Activated naive CD4-positive, alpha-beta T cell treated with anti-CD3 and anti-CD28 coated beads for 36 hours (primary cell): Measurements from ENCODE around the gene GK2. TPM values are rescaled to one million over a fixed set of nuclear protein-coding genes. Genes with fewer than 3 reads are reported as not detected.

Experiments used
- CTCF ChIA-PET: fragments of 350-600 bp; sonication (Branson Sonifier 250); formaldehyde crosslinking; loops from one replicate; lab custom pipeline; 2021; ENCODE audit warnings: antibody characterized with exemption; lab: Charles Lee
- DNase-seq: peaks from one replicate; pipeline ENCODE4 v3.0.0-alpha.2; 2020
- H3K27ac Mint-ChIP-seq: one replicate; pipeline ENCODE4 v1.8.0; 2021; ENCODE audit warnings: mild to moderate bottlenecking, mixed read lengths
- H3K27me3 Mint-ChIP-seq: one replicate; pipeline ENCODE4 v1.8.0; 2021; ENCODE audit warnings: low read depth, mixed read lengths
- H3K36me3 Mint-ChIP-seq: one replicate; pipeline ENCODE4 v1.8.0; 2021; ENCODE audit warnings: low read depth, mixed read lengths
- H3K4me1 Mint-ChIP-seq: one replicate; pipeline ENCODE4 v1.8.0; 2021; ENCODE audit warnings: low read depth, mixed read lengths
- H3K4me3 Mint-ChIP-seq: one replicate; pipeline ENCODE4 v1.8.0; 2021; ENCODE audit warnings: mild to moderate bottlenecking, moderate library complexity, mixed read lengths
- H3K9me3 Mint-ChIP-seq: one replicate; pipeline ENCODE4 v1.8.0; 2021; ENCODE audit warnings: mixed read lengths
- intact Hi-C: fragments of 100-400 bp; cut with micrococcal nuclease; formaldehyde crosslinking; loops from one replicate; pipeline ENCODE4 v1.15.1; 2023
- total RNA-seq, 2 experiments: library from RNA; stranded (reverse); gene quantifications; one replicate each; pipeline ENCODE4 v1.2.3, GENCODE V29; 2021

The GK2 gene
- total RNA-seq, 2 experiments from 2014 or later = not detected

- Mint-ChIP-seq H3K36me3 (no peaks in the 10 kb centered on the region), H3K27me3 (no peaks in the 10 kb centered on the region), H3K9me3 (no peaks in the 10 kb centered on the region), H3K4me3 (no peak overlapping the region), H3K4me1 (no peaks in the 10 kb centered on the region), H3K27ac (no peak overlapping the region)
- CTCF ChIA-PET = no interaction called here
- no peak for DNase-seq
- intact Hi-C loops = no loop called here
Observed at GRCh38 chr4:79413886-79414285, 5.9 kb upstream of the GK2 start.

- Mint-ChIP-seq H3K27ac (no peak overlapping the region), H3K4me1 (no peaks in the 10 kb centered on the region), H3K27me3 (no peaks in the 10 kb centered on the region), H3K9me3 (no peaks in the 10 kb centered on the region), H3K4me3 (no peak overlapping the region), H3K36me3 (no peaks in the 10 kb centered on the region)
- intact Hi-C loops = no loop called here
- CTCF ChIA-PET = no interaction called here
- DNase-seq = no peak
Observed at GRCh38 chr4:79413032-79413885, 5.2 kb upstream of the GK2 start.

GRCh38 chr4:79404666-79405065 is 3.4 kb downstream of the GK2 start:
- Mint-ChIP-seq H3K27ac (no peak overlapping the region), H3K36me3 (no peaks in the 10 kb centered on the region), H3K9me3 (no peaks in the 10 kb centered on the region), H3K27me3 (peaks cover 2% of the 10 kb centered on the region), H3K4me3 (no peak overlapping the region), H3K4me1 (no peaks in the 10 kb centered on the region)
- intact Hi-C loops = no loop called here
- DNase-seq = no peak
- CTCF ChIA-PET = no interaction called here

GRCh38 chr4:79403356-79403755 is 4.7 kb downstream of the GK2 start:
- CTCF ChIA-PET = no interaction called here
- intact Hi-C loops = no loop called here

GRCh38 chr4:79402332-79402851 is 5.6 kb downstream of the GK2 start:
- Mint-ChIP-seq H3K4me3 (no peak overlapping the region), H3K27me3 (no peaks in the 10 kb centered on the region), H3K9me3 (no peaks in the 10 kb centered on the region), H3K27ac (no peak overlapping the region), H3K4me1 (no peaks in the 10 kb centered on the region), H3K36me3 (no peaks in the 10 kb centered on the region)
- DNase-seq = no peak
- CTCF ChIA-PET = no interaction called here
- intact Hi-C loops = no loop called here

More at GRCh38 chr4:79403356-79403755, 4.7 kb downstream of the GK2 start:
- no peak overlapping the region for H3K4me3 Mint-ChIP-seq
- no peak for DNase-seq
- H3K4me1 Mint-ChIP-seq = no peaks in the 10 kb centered on the region
- H3K27me3 Mint-ChIP-seq = peaks cover 2% of the 10 kb centered on the region
- H3K9me3 Mint-ChIP-seq = no peaks in the 10 kb centered on the region
- no peaks in the 10 kb centered on the region for H3K36me3 Mint-ChIP-seq
- H3K27ac Mint-ChIP-seq = no peak overlapping the region

- intact Hi-C loops = no loop called here
- no peaks in the 10 kb centered on the region for H3K4me1 Mint-ChIP-seq
- H3K36me3 Mint-ChIP-seq = no peaks in the 10 kb centered on the region
- no peaks in the 10 kb centered on the region for H3K9me3 Mint-ChIP-seq
- CTCF ChIA-PET = no interaction called here
- no peaks in the 10 kb centered on the region for H3K27me3 Mint-ChIP-seq
- DNase-seq = no peak
- no peak overlapping the region for H3K27ac Mint-ChIP-seq
- no peak overlapping the region for H3K4me3 Mint-ChIP-seq
Observed at GRCh38 chr4:79399076-79399475, 9.0 kb downstream of the GK2 start.

GRCh38 chr4:79397951-79398350 is 10.1 kb downstream of the GK2 start:
- no peak for DNase-seq

GRCh38 chr4:79396794-79397193 is 11.2 kb downstream of the GK2 start:
- DNase-seq = no peak
- no peaks in the 10 kb centered on the region for H3K4me1 Mint-ChIP-seq
- H3K27ac Mint-ChIP-seq = no peak overlapping the region
- no peak overlapping the region for H3K4me3 Mint-ChIP-seq
- intact Hi-C loops = no loop called here
- no peaks in the 10 kb centered on the region for H3K36me3 Mint-ChIP-seq
- no peaks in the 10 kb centered on the region for H3K27me3 Mint-ChIP-seq
- no peaks in the 10 kb centered on the region for H3K9me3 Mint-ChIP-seq
- CTCF ChIA-PET = no interaction called here

More at GRCh38 chr4:79397951-79398350, 10.1 kb downstream of the GK2 start:
- Mint-ChIP-seq H3K4me1 (no peaks in the 10 kb centered on the region), H3K4me3 (no peak overlapping the region), H3K27ac (no peak overlapping the region), H3K27me3 (no peaks in the 10 kb centered on the region), H3K9me3 (no peaks in the 10 kb centered on the region), H3K36me3 (no peaks in the 10 kb centered on the region)
- CTCF ChIA-PET = no interaction called here
- intact Hi-C loops = no loop called here

GRCh38 chr4:79395841-79396240 is 12.2 kb downstream of the GK2 start:
- H3K4me3 Mint-ChIP-seq = no peak overlapping the region
- no peaks in the 10 kb centered on the region for H3K27me3 Mint-ChIP-seq
- no peaks in the 10 kb centered on the region for H3K9me3 Mint-ChIP-seq
- no peaks in the 10 kb centered on the region for H3K36me3 Mint-ChIP-seq
- H3K4me1 Mint-ChIP-seq = no peaks in the 10 kb centered on the region
- CTCF ChIA-PET = no interaction called here
- intact Hi-C loops = no loop called here
- no peak for DNase-seq
- H3K27ac Mint-ChIP-seq = no peak overlapping the region

- H3K27me3 Mint-ChIP-seq = no peaks in the 10 kb centered on the region
- intact Hi-C loops = no loop called here
- no peak overlapping the region for H3K27ac Mint-ChIP-seq
- no peaks in the 10 kb centered on the region for H3K4me1 Mint-ChIP-seq
- no peaks in the 10 kb centered on the region for H3K9me3 Mint-ChIP-seq
- no peaks in the 10 kb centered on the region for H3K36me3 Mint-ChIP-seq
- CTCF ChIA-PET = no interaction called here
- DNase-seq = no peak
- no peak overlapping the region for H3K4me3 Mint-ChIP-seq
Observed at GRCh38 chr4:79390890-79391289, 17.1 kb downstream of the GK2 start.

GRCh38 chr4:79385641-79386040 is 22.4 kb downstream of the GK2 start:
- H3K27me3 Mint-ChIP-seq = no peaks in the 10 kb centered on the region
- no peak overlapping the region for H3K27ac Mint-ChIP-seq
- H3K4me3 Mint-ChIP-seq = no peak overlapping the region
- no peaks in the 10 kb centered on the region for H3K36me3 Mint-ChIP-seq
- H3K9me3 Mint-ChIP-seq = no peaks in the 10 kb centered on the region
- no peaks in the 10 kb centered on the region for H3K4me1 Mint-ChIP-seq
- intact Hi-C loops = no loop called here
- CTCF ChIA-PET = no interaction called here
- no peak for DNase-seq

- CTCF ChIA-PET = no interaction called here
- Mint-ChIP-seq H3K9me3 (no peaks in the 10 kb centered on the region), H3K36me3 (no peaks in the 10 kb centered on the region), H3K27ac (no peak overlapping the region), H3K4me3 (no peak overlapping the region), H3K27me3 (no peaks in the 10 kb centered on the region), H3K4me1 (no peaks in the 10 kb centered on the region)
- no peak for DNase-seq
- intact Hi-C loops = no loop called here
Observed at GRCh38 chr4:79381161-79381560, 26.9 kb downstream of the GK2 start.

- Mint-ChIP-seq H3K4me1 (no peaks in the 10 kb centered on the region), H3K4me3 (no peak overlapping the region), H3K27me3 (no peaks in the 10 kb centered on the region), H3K9me3 (no peaks in the 10 kb centered on the region), H3K36me3 (no peaks in the 10 kb centered on the region), H3K27ac (no peak overlapping the region)
- CTCF ChIA-PET = no interaction called here
- no peak for DNase-seq
- intact Hi-C loops = no loop called here
Observed at GRCh38 chr4:79370026-79370425, 38.0 kb downstream of the GK2 start.
